Activated CD4-positive, alpha-beta T cell treated with anti-CD3 and anti-CD28 coated beads for 4 hours (primary cell): Measurements from ENCODE around the gene RSRC1.
"Not testable (repeated sequence)": the region's sequence is repeated elsewhere in the genome, so short reads cannot be mapped to it uniquely, and the experiment has no call there.

Source experiments
- DNase-seq, 2 donors: peaks; one replicate each; pipeline ENCODE4 v3.0.0-alpha.2; 2020

The RSRC1 gene

DNA sequence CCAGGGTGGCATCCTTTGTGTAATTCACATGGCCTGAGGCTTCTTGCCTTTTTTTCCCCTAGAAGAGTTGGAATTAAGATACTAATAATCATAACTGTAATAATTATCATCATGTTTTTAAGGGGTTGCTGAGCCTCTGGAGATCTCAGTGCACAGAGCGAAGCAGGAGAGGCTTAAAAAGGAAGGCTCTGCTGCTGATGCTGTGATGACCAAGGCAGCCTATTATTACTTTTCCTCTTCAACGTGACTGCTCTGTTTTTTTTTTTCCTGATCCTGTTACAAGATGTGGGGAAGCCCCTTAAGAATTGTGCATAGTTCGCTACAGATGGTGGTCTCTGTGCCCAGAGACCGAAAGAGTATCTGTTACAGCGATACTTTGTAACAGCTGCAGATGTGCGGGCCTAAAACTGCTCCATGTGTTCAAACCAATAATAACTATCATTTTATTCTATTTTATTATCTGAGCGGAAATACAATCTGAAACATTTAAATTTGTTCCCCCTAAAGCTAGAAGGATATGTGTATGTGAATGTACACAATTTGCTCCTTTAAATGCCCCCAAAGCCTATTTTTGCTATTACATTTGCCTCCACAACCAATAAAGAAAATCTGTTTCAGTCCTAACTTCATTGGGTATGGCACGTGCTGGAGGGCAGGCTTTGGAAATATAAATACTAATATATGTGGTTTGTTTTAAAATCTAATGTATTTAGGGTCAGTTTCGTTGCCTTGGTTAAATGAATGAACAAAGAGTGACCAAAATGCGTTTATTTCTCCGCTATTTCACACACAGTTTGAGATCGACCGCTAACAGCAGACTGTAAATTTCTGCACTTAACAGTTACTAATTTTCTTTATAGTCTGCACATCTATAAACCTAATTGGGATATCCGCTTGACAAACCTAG, 8.3 kb upstream of the RSRC1 start:
- no peak for DNase-seq

DNA sequence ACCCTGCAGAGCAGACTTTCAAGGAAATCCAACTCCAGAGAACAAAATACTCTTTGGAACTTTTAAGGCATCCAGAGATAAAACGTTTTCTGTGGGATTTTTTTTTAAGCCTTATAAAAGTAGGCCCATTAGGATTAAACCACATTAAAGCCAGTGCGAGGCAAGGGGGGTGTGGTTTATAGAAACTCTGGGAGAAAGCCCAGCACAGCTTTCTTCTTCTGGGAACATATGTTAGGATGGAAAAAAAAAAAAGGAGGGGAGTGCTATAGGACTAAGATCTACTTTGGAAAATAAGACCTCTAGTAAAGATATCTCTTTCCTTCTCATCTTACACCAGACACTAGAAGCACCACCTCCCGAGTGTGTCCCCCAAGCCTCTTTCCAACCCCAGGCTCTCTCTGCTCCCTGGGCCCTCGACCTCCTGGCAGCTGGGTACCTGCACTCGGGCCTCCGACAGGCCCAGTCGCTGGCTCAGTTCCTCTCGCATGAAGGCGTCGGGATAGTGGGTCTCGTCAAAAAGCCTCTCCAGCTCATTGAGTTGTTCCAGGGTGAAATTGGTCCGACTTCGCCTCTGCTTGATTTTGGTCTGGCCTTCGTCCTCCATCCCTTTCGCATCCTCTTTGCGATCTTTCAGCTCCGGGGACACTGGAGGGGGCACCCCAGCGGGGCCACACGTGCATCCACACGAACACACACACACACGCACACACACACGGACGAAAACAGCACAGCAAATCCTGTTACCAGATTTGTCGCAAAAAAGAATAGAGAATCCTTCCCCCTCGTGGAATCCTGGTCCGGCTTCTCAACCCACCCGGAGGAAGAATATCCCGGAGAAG, 7.4 kb upstream of the RSRC1 start:
- no peak for DNase-seq

DNA sequence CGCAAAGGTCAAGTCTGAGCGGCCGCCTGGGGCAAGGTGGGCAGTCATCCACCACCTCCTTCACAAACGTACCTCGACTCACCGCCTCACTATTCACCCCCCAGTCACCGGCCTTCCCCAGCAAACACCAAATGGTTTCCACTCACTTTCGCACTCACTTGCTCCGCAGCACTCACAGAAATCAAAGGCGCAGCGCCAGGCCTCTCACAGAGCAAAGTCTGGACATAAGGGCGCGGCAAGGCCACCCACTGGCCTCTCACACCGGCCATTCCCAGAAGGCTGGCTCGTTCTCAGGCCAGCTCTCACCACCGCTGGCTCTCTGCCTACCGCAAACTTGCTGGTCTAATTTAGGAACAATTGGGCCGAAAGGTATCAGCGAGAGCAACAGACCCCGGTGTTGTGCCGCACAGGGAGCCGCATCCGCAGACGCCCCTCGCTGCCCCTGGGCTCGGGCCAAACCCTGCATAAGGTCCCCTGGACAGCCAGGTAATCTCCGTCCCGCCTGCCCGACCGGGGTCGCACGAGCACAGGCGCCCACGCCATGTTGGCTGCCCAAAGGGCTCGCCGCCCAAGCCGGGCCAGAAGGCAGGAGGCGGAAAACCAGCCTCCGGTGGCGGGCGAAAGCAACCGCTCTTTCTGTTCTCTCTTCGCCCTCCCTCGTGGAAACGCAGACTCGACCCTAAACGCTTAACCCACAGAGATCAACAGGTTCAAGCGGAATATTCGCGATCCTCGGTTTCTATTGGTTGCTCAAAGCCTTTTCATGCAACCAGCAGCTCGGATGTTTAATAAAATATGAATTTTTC, 6.6 kb upstream of the RSRC1 start:
- no peak for DNase-seq

DNA sequence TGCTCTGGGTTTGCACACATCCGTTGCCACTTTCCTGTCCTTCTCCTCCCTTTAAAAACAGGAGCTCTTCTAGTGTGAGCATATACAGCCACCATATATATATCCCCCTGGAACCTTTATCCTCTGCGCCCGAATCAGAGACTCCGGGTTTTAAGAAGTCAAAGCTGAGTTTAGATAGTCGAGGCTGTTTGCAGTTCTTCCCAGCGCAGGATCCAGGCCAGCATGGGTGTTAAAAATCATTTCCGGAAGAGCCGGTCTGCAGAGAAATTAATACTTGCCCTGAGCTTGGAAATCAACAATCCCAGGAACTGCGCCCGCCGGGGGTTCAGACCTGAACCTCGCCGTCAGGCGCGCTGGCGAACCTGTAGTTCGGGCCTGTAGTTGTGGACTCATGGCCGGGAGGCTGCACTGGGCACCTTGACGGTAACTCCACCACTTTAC, 6.0 kb upstream of the RSRC1 start:
- no peak for DNase-seq

DNA sequence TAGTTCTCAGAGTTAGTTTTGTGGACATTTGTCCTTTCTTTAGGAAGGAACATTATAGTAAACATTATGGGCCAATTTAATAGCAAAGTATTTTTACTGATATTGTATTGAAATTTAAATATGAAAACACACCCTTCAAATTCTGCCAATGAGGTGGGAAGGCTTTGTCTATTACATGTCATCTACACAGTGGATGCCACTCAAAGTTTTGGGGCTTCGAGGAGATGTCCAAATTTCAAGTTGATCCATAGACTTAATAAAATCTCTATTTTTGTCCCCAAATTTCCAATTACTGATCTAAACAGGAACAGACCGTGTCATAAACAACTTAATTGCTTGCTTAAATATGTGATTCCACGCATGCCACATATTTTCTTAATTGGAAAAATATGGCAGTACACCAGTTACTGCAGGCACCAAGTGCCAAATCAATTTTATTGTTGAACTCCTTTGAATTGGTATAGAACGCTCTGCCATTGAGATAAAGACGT, 5.4 kb upstream of the RSRC1 start:
- DNase-seq = no peak

DNA sequence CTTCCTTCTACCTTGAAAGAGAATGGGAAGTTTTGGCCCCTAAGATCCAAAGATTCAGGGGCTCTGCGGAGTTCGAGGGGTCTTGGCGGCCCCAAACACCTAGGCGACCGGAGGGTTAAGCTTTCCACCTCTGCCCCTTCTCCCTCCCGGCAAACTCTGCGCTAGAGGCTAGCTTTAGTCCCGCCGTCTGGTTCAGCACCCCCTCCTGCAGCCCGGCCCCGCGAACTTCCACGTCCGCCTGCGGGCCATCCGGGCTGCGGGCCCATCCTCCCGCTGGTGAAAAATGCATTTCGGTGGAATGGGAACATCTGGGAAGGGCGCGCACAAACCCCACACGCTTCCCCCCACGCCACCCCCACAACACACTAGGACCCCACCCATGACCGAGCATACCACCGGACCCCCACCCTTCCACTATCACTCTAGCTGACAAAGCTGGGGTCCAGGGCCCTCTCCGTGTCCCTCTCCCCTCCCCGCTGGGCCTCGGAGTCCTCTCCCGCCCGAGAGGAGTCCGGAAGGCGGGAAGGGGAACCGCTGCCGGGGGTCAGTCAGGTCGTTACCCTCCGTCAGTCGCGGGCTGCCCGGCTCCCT, 4.7 kb upstream of the RSRC1 start:
- no peak for DNase-seq

DNA sequence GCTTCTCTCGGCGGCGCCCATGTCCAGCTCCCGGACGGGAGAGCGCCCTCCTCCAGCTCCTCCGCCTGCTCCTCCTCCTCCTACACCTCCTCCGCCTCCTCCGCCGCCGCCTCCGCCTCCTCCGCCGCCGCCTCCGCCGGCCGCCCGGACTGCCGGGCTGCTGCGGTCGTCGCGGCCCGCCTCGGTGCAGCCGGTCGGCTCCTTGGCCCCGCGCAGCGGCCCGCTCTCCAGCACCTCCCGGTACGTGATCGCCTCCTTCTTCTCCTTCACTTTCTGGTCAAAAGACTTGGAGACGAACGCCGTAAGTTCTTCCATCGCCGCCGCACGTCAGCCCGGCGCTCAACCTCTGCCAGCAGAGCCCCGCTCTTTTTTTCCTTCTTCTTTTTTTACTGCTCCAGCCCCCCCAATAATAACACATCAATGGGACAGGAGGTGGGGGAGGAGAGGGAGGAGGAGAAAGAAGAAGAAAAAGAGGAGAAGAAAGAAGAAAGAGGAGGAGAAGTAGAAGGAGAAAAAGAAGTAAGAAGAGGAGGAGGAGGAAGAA, 4.1 kb upstream of the RSRC1 start:
- DNase-seq = peak in 1 of 2 donors; percentile 11

DNA sequence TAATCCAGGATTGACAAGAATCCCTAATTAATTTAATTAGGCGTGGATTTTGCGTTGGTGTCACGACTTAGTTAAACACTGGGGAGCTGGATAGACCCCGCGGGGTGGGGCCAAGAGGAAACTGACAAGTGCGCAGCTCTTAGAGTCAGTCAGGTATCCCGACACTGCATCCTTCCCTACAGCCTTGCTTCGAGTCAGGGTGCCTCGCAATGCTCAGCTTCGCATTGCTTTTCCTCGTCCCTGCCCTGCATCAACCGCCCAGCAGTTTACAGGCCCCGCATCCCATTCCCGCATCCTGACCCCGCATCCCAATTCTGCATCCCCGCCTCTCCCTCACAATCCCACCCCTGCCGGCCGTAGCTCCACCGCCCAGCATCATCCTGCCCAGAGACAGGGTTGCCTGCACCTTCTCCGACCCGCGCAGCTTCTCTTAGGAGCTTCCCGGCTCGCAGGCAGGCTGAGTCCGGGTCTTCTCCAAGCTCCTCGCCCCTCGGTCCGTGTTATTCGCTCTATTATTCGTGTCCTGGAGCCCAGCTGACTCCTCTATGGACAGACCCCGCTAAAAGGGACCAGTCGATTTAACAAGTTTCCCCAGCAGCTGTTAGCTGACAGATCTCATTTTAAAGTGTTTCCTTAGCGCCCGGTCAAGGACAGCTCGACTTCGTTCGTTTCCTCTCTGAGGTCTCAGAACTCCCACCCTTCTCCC, 3.0 kb upstream of the RSRC1 start:
- no peak for DNase-seq

DNA sequence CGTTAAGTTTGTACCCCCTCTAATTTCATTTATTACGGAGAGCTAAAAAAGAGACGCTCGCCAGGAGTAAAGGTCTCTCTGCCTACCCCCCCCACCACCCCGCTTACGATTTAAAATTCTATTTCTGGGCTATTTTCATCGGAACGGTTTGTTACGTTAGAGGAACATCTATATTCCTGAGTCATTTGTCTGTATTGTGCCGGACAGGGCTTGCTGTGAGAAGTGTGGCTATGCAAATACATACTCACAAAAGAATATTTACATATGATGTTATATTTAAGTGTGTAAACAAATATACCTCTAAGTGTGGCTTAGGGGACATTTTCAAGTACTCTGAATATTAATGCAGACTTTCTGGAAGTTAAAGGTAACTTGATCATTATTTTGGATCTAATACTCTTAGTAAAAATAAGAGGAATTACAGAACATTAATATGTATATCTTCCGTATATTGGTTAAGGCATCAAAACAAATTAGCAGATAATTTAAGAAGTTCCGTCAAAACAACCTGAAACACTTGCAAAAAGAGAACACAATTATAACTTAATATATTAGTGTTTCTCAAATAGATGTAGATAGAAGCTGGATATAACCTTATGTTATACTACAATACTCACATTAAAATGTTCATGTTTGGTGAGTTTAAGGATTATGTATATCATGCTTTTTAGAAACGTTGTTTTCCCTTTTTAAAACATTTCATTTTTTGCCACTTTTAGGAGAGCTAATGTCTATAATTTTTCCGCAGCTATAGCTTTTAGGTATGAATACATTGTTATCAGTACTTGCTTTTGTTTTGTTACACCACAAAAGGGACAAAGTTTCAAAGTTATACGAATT, 2.1 kb upstream of the RSRC1 start:
- DNase-seq = no peak

DNA sequence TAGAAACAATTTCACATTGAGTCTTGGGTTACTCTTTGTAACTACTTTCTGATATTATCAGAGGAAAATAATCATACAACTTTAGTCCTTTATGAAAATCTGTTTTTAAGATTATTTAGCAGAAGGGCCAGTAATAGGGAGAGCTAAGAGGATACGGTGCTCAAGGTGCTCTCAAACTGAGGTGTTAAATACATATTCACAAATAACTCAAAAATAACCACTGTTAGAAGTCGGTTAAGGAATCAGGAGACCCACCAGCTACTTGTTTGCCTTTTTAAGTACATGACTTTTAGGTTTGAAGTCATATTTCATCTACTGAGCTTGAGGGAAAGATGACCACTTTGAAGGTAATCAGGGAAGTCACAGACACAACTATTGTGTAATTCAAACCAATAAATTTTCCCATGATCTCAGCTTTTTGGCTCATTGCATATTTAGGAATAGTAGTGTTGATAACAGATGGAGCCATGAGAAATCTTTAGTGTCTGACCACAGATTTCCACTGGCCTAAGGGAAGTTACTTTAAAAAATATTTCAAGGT, 1.4 kb upstream of the RSRC1 start:
- no peak for DNase-seq

DNA sequence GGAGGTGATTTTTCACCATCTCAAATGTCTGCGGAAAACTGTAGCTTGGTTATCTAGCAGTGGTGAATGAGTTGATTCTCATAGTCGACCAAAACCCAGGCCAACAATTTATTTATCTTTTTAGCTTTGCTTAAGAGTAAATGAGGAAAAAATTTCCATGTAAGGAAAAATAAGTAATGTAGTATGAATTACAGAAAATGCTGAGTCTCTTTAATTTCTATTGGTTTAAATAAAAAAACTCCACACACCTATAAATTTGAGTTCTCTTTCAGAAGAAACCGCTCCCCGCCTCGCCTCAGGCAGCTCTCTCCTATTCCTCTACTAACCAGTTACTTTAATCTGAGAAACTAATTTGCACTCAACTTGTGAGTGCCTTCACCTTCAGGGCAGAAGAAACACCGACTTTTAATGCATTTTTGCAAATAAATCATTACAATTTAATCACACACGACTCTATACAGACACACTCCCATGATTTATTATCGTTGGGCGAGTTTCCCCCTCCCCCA, 540 bp upstream of the RSRC1 start:
- no peak for DNase-seq

DNA sequence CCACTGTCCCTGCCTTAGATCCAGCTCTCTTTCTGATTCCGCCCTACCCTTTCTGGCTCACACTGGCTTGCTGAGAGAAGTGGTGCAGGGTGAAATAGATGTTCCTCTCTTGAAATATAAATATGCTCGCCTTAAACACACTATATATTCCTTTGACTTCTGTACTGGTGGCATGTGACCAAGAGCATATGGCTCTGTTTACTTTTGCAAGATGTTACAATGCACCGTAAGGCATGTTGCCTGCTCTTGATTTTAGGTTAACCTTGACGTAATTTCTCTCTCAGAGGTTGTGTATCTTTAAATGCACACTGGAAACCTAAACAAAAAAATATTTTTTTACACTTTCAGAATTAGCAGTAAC, 749 bp downstream of the RSRC1 start:
- DNase-seq = no peak

DNA sequence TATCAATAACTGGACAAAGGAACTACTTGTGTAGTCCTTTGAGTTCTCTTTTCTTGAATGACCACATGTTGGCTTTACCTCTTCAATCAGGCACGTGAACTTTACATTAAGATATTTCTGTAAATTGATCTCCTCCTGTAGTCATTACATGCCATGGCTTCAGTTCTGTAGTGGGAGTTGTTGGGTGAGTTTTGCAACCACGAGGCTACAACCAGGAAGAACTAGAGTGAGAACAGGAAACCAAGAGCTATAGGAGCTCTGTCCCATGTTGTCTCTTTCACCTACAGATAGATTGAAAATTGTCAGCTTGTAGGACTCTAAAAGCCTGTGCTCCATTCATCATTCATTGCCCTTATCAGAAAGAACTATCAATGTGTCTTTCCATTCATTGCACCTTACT, 2.0 kb downstream of the RSRC1 start:
- DNase-seq = no peak

DNA sequence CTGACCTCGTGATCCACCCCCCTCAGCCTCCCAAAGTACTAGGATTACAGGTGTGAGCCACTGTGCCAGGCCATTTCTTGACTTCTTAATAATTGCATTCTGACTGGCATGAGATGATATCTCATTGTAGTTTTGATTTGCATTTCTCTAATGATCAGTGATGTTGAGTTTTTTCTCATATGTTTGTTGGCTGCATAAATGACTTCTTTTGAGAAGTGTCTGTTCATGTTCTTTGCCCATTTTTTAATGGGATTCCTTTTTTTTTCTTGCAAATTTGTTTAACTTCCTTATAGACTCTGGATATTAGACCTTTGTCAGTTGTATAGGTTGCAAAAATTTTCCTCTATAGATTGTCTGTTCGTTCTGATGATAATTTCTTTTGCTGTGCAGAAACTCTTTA, 3.7 kb downstream of the RSRC1 start:
- not testable (repeated sequence) for DNase-seq

DNA sequence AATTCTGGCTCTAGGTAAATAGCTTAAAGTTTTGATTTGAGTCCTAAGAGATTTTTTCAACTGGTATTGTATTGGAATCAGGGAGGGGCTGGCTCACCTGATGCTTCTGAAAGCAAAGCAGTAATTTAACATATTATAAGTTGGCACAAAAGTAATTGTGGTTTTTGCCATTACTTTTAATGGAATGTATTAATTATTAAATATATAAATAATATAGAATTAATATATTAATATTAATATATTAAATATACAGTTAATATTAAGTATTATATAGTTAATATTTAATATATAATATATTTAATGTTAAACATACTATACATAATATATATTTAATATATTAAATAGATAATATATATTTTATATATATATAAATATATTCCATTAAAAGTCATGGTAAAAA, 10.4 kb downstream of the RSRC1 start:
- no peak for DNase-seq

DNA sequence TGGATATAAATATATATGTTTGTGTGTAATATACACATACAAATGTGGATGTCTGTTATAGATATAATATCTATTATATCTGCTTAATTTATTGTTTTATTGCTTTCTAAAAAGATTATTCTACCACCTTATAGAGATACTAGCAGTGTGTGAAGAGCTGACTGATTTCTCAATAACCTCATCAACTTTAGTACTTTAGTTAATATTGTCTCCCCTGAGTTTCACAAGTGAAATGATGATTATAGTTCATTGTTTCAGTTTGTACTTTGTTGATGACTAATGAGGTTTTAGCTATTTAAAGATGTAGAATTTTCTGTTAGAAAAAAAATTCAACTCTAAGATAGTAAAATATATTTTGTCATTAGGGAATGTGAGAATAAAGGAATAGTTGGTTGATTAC, 11.4 kb downstream of the RSRC1 start:
- DNase-seq = no peak

DNA sequence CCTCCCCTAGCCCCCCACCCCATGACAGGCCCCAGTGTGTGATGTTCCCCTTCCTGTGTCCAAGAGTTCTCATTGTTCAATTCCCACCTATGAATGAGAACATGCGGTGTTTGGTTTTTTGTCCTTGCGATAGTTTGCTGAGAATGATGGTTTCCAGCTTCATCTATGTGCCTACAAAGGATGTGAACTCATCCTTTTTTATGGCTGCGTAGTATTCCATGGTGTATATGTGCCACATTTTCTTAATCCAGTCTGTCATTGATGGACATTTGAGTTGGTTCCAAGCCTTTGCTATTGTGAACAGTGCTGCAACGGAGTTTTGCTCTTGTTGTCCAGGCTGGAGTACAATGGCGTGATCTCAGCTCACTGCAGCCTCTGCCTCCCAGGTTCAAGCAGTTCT, 12.8 kb downstream of the RSRC1 start:
- not testable (repeated sequence) for DNase-seq

DNA sequence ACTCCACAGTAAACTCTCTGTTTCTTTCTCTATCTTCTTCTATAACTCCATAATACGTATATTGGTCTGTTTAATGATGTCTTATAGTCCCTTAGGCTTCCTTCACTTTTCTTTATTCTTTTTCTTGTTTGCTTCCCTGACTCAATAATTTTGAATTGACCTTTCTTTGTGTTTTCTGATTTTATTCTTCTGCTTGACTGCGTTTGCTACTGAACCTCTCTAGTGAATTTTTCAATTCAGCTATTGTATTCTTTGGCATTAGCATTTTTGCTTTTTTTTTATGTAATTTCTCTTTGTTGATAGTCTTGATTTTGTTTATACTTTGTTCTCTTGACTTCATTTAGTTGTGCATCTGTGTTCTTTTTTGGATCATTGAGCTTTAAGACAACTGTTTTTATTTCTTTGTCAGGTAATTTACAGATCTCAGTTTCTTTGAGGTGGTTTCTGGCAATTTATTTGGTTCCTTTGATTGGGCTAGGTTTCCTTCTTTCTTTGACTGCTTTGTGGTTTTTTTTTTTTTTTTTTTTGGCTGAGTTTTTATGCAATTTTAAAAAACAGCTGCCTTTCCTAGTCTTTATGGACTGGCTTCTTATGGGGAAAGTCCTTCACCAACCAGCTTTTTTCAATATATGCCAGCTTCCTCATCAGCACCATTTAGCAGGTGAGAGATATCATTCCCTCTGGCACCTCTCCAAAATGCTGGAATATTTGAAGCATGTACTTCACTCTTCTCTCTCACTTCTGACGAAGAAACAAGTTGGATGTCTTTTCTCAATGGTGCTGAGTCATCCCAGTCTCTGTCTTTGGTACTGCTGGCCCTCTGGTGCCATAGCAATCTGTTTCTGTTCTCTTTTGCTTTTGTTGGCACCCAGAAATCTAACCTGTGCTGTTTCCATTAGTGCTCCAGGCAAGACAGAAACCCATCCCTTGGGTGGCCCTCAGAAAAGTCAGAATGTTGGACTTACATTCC, 17.6 kb downstream of the RSRC1 start:
- DNase-seq = no peak

DNA sequence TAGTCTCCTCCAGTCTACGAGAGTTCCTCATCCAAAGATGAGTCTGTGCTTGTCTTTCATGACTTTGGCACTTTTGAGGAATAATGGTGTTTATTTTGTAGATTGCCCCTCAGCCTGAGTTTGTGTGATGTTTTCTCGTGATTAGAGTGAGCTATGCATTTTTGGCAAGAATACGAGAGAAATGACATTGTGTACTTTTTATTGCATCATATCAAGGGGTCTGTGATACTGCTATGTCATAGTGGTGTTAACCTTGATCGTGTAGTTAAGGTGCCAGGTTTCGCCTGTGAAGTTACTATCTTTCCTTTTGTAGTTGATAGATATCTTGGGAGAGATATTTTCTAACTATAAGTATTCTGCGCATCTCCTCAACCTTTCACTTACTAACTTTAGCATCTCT, 18.9 kb downstream of the RSRC1 start:
- no peak for DNase-seq
